ENCODE results near the gene CACNA1S. TPM values are rescaled to one million over a fixed set of nuclear protein-coding genes. Genes with fewer than 3 reads are reported as not detected.
A peak's percentile ranks its signal among the peaks of the same experiment; 100 is the strongest.

The CACNA1S gene
- total RNA-seq, result not detected
- total RNA-seq, result 0 reads per million in 2 donors

DNA sequence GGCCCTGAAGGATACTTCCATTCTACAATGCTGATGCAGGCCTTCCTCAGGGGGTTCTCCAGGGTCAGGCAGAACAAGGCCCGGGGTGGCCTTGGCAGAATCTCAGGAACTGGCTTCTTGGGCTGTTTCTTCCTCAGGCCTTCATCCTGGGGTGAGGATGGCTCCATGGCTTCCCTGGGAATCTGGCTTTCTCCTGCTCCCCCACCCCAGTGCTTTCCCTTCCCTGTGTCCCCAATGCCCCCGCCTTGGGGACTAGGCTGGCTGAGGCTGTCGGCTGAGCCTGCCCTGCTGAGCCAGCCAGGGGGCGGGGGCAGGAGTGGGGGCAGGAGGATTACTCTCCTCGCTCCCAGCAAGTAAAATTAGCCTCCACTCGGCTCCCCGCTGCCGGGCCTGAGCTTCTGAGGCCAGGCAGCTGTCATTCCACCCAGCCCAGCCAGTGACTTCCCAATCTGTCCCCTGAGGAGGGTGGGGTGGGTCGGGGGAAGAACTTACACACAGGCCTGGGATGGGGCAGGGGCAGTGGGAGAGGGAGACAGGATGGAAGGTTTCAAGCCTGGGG, at the start of gene CACNA1S:
Gene CACNA1S (minus strand): TSS at position 254 of the 559 bp plus-strand sequence. CDS start 87 bp downstream, at position 167.
- peak within 1 kb of the TSS; percentile 31 for H3K4me3 Mint-ChIP-seq
- H3K9me3 ChIP-seq (ENCODE audit: control insufficient read depth, low read length, poor library complexity, severe bottlenecking), result no peaks in the 10 kb centered on the region
- no peak within 1 kb of the TSS for H3K27ac Mint-ChIP-seq
- ATAC-seq (no peak), DNase-seq (no peak)
- peaks cover 10% of the 10 kb centered on the region for H3K4me1 Mint-ChIP-seq
- peaks cover 4% of the 10 kb centered on the region for H3K27me3 Mint-ChIP-seq
- H3K36me3 Mint-ChIP-seq (ENCODE audit: low read depth), result no peaks in the 10 kb centered on the region

- H3K27ac Mint-ChIP-seq, result no peak overlapping the region
- peaks cover 41% of the 10 kb centered on the region for H3K27me3 Mint-ChIP-seq
- no peak overlapping the region for H3K4me3 Mint-ChIP-seq
- peaks cover 18% of the 10 kb centered on the region for H3K4me1 Mint-ChIP-seq
- H3K36me3 Mint-ChIP-seq (ENCODE audit: low read depth), result no peaks in the 10 kb centered on the region
- no peaks in the 10 kb centered on the region for H3K9me3 ChIP-seq (ENCODE audit: control insufficient read depth, low read length, poor library complexity, severe bottlenecking)
- no peak for ATAC-seq
- no peak for DNase-seq
Observed at GRCh38 chr1:201157949-201158348, 45.7 kb upstream of the CACNA1S start.

GRCh38 chr1:201156819-201157218, 44.6 kb upstream of the CACNA1S start:
- Mint-ChIP-seq H3K4me3 (no peak overlapping the region), H3K36me3 (ENCODE audit: low read depth) (no peaks in the 10 kb centered on the region), H3K27ac (no peak overlapping the region), H3K27me3 (peaks cover 41% of the 10 kb centered on the region), H3K4me1 (peaks cover 20% of the 10 kb centered on the region)
- no peaks in the 10 kb centered on the region for H3K9me3 ChIP-seq (ENCODE audit: control insufficient read depth, low read length, poor library complexity, severe bottlenecking)
- ATAC-seq (no peak), DNase-seq (no peak)

- DNase-seq (no peak), ATAC-seq (no peak)
- peaks cover 37% of the 10 kb centered on the region for H3K27me3 Mint-ChIP-seq
- peak overlapping the region; percentile 24 for H3K27ac Mint-ChIP-seq
- no peaks in the 10 kb centered on the region for H3K9me3 ChIP-seq (ENCODE audit: control insufficient read depth, low read length, poor library complexity, severe bottlenecking)
- H3K4me1 Mint-ChIP-seq, result peaks cover 20% of the 10 kb centered on the region
- H3K4me3 Mint-ChIP-seq, result peak overlapping the region; percentile 71
- no peaks in the 10 kb centered on the region for H3K36me3 Mint-ChIP-seq (ENCODE audit: low read depth)
Observed at GRCh38 chr1:201156346-201156745, 44.1 kb upstream of the CACNA1S start.

GRCh38 chr1:201155354-201155753, 43.1 kb upstream of the CACNA1S start:
- Mint-ChIP-seq H3K27me3 (peaks cover 33% of the 10 kb centered on the region), H3K4me3 (no peak overlapping the region), H3K4me1 (peaks cover 25% of the 10 kb centered on the region), H3K27ac (no peak overlapping the region), H3K36me3 (ENCODE audit: low read depth) (no peaks in the 10 kb centered on the region)
- ATAC-seq (no peak), DNase-seq (no peak)
- H3K9me3 ChIP-seq (ENCODE audit: control insufficient read depth, low read length, poor library complexity, severe bottlenecking), result no peaks in the 10 kb centered on the region

- Mint-ChIP-seq H3K27me3 (peaks cover 27% of the 10 kb centered on the region), H3K36me3 (ENCODE audit: low read depth) (no peaks in the 10 kb centered on the region), H3K27ac (peak within 1 kb of the TSS; percentile 70), H3K4me3 (peak within 1 kb of the TSS; percentile 96), H3K4me1 (peaks cover 25% of the 10 kb centered on the region)
- peak; percentile 98 for ATAC-seq
- DNase-seq, result peak; percentile 94 to 99 (median 96)
- H3K9me3 ChIP-seq (ENCODE audit: control insufficient read depth, low read length, poor library complexity, severe bottlenecking), result no peaks in the 10 kb centered on the region
Observed at GRCh38 chr1:201154389-201155165, 42.4 kb upstream of the CACNA1S start, which contains the start of gene TMEM9. TSS of gene TMEM9 (minus strand) at chr1:201154474. CDS start at chr1:201153923, 551 bp downstream.

DNA sequence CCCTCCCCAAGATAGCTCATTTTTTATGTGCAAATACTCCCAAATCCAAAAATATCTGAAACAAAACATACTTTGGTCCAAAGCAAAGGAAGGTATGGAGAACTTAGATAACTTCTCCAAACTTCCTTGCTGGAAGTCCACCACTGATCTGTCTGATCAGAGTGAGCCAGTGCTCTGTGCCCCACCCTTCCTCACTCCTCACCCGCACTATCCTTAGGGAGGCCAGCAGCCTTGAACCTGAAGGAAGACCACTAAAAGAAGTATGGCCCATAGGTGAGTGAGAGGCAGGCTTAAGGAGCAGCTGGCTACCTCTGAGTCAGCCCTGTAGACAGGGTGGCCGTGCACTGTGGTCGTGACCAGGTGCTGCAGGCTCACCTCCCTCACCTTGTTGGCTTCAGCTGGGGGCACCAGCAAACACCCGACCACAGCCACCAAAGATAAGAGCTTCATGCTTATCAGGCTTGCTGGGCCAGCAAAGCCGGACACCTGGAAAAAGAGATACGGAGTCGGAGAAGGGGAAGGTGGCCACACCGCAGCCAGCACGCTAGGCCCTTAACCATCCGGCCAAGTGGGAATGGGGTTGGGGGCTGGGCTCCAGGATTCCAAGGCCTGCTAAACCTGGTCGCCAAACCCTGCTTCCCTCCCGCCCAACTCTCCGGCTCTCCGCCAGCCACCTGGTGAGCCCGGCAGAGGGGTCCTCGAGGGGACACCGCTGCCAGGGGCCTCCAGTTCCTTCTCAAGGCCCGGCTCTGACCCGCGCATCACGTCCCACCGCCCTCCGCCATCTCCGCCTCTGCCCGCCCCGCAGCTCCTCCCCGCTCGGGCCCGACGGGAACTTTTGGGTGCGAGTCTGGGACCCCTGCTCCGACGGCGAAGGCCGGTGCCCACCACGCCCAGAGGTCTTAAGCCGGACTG, 41.5 kb upstream of the CACNA1S start:
- Mint-ChIP-seq H3K36me3 (ENCODE audit: low read depth) (no peaks in the 10 kb centered on the region), H3K4me3 (peak overlapping the region; percentile 96), H3K27ac (peak overlapping the region; percentile 70), H3K4me1 (peaks cover 27% of the 10 kb centered on the region), H3K27me3 (peaks cover 20% of the 10 kb centered on the region)
- H3K9me3 ChIP-seq (ENCODE audit: control insufficient read depth, low read length, poor library complexity, severe bottlenecking), result no peaks in the 10 kb centered on the region
- DNase-seq (no peak), ATAC-seq (peak; percentile 81)

GRCh38 chr1:201149400-201149799, 37.2 kb upstream of the CACNA1S start:
- Mint-ChIP-seq H3K4me3 (no peak overlapping the region), H3K36me3 (ENCODE audit: low read depth) (no peaks in the 10 kb centered on the region), H3K4me1 (peaks cover 20% of the 10 kb centered on the region), H3K27me3 (no peaks in the 10 kb centered on the region), H3K27ac (no peak overlapping the region)
- H3K9me3 ChIP-seq (ENCODE audit: control insufficient read depth, low read length, poor library complexity, severe bottlenecking), result no peaks in the 10 kb centered on the region
- DNase-seq, result no peak
- ATAC-seq, result no peak

DNA sequence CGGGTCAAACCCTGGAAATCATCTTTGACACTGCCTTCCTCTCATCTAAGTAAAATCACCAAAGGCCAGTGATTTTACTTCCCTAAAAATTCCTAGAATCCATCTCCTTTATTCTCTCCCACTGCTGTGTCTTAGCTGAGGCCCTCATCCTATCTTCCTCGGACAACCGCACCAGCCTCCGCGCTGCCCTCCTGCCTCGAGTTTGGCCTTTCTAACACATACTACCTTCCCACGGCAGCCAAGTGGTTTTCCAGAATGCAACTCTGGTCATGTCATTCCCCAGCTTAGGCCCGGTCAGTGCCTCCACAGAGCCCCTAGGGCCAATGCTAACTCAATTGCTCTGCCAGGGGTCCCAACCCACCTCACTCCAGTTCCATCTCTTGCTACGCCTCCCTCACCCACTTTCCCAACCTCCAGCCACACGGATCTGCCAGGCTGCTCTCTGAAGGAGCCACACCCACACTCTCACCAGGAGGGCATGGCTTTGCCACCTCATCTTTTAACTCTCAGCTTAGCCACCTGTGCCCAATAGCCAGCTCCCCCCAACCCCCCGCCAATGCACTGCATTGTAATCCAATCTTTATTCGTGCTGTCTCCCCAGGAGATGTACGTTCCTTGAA, 35.3 kb upstream of the CACNA1S start:
- Mint-ChIP-seq H3K4me3 (no peak overlapping the region), H3K27me3 (no peaks in the 10 kb centered on the region), H3K27ac (no peak overlapping the region), H3K4me1 (peaks cover 11% of the 10 kb centered on the region), H3K36me3 (ENCODE audit: low read depth) (peaks cover 10% of the 10 kb centered on the region)
- ATAC-seq (no peak), DNase-seq (no peak)
- H3K9me3 ChIP-seq (ENCODE audit: control insufficient read depth, low read length, poor library complexity, severe bottlenecking), result no peaks in the 10 kb centered on the region

- ATAC-seq (no peak), DNase-seq (no peak)
- Mint-ChIP-seq H3K27ac (peak overlapping the region; percentile 43), H3K4me3 (no peak overlapping the region), H3K36me3 (ENCODE audit: low read depth) (peaks cover 10% of the 10 kb centered on the region), H3K27me3 (no peaks in the 10 kb centered on the region), H3K4me1 (peaks cover 10% of the 10 kb centered on the region)
- H3K9me3 ChIP-seq (ENCODE audit: control insufficient read depth, low read length, poor library complexity, severe bottlenecking), result no peaks in the 10 kb centered on the region
Observed at GRCh38 chr1:201146626-201147390, 34.6 kb upstream of the CACNA1S start.

DNA sequence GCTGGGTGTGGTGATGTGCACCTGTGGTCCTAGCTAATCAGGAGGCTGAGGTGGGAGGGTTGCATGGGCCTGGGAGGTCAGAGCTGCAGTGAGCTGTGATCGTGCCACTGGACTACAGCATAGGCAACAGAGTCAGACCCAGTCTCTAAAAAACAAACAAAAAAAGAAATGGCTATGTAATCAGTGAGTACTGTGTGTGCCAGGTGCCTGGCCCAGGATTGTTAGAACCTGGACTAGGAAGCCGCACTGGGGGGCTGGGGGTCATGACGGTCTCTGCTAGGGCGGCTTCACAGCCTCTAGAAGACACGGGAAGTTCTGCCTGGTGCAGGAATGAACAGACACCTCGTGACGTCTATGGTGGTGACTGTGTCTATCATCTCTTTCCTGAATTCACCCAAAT, 33.6 kb upstream of the CACNA1S start:
- H3K27me3 Mint-ChIP-seq, result no peaks in the 10 kb centered on the region

DNA sequence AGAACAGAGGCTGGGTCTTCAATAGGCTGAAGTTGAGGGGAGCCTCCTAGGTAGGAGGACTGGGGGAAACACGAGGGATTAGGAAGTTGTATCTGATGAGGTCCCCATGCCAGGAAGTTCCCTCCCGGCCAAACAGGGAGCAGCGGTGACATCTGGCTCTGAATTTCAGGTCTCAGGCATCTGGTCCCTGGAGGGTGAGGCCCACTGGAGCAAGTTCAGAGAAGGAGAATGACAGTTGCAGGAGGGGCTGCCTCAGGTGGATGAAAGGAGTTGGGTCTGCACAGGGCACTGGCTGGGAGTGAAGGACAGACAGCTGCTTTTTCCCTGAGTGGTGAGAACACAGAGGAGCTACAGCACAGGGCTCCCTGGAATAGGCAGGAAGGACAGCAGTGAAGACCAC, 32.9 kb upstream of the CACNA1S start:
- H3K4me1 Mint-ChIP-seq, result peaks cover 6% of the 10 kb centered on the region
- no peaks in the 10 kb centered on the region for H3K27me3 Mint-ChIP-seq
- H3K9me3 ChIP-seq (ENCODE audit: control insufficient read depth, low read length, poor library complexity, severe bottlenecking), result no peaks in the 10 kb centered on the region
- H3K27ac Mint-ChIP-seq, result no peak overlapping the region
- DNase-seq (no peak), ATAC-seq (no peak)
- peaks cover 11% of the 10 kb centered on the region for H3K36me3 Mint-ChIP-seq (ENCODE audit: low read depth)
- H3K4me3 Mint-ChIP-seq, result no peak overlapping the region

More for the DNA sequence above, 33.6 kb upstream of the CACNA1S start:
- no peaks in the 10 kb centered on the region for H3K9me3 ChIP-seq (ENCODE audit: control insufficient read depth, low read length, poor library complexity, severe bottlenecking)
- Mint-ChIP-seq H3K27ac (no peak overlapping the region), H3K36me3 (ENCODE audit: low read depth) (peaks cover 10% of the 10 kb centered on the region), H3K4me1 (peaks cover 6% of the 10 kb centered on the region), H3K4me3 (no peak overlapping the region)
- ATAC-seq (no peak), DNase-seq (no peak)
